Stomach (tissue), 9 donors: Measurements from ENCODE around the gene TEX2. TPM values are rescaled to one million over a fixed set of nuclear protein-coding genes. Genes with fewer than 3 reads are reported as not detected.

ENCODE experiments used
- DNase-seq, 2 donors: peaks; one replicate each; pipeline versions ENCODE4 v3.0.0 to v3.0.0-alpha.2; 2013 to 2019
- H3K27ac ChIP-seq, 5 donors: fragments of 200-600 bp in 4 of 5; sonication (generic) in 4 of 5; one replicate each; pipeline ENCODE4 v1.5.1; 2013 to 2019; ENCODE audit warnings: mild to moderate bottlenecking in 1 of 5, moderate library complexity in 1 of 5
- H3K27me3 ChIP-seq, 3 donors: fragments of 200-600 bp; sonication (generic); one replicate each; pipeline ENCODE4 v1.5.1; 2017 to 2019; ENCODE audit warnings: mixed run types in 1 of 3
- H3K36me3 ChIP-seq, 4 donors: fragments of 200-600 bp; sonication (generic); 1 replicate in 3 of 4; 2 replicates in 1 of 4; pipeline ENCODE4 v1.5.1; 2016 to 2019
- H3K4me1 ChIP-seq, 4 donors: fragments of 200-600 bp; sonication (generic); one replicate each; pipeline ENCODE4 v1.5.1; 2016 to 2019
- H3K4me3 ChIP-seq, 4 donors: fragments of 200-600 bp; sonication (generic) in 3 of 4; one replicate each; pipeline ENCODE4 v1.5.1; 2016 to 2019; ENCODE audit warnings: mild to moderate bottlenecking in 1 of 4
- H3K9me3 ChIP-seq, 4 donors: fragments of 200-600 bp; sonication (generic); one replicate each; pipeline ENCODE4 v1.5.1; 2016 to 2019
- CTCF ChIP-seq, 7 experiments: fragments of 450-650 bp in 4 of 7; fragments of 200-600 bp in 3 of 7; sonication (generic) in 3 of 7; IDR thresholded peaks; one replicate each; pipeline ENCODE4 v1.5.1; 2016 to 2019; ENCODE audit warnings: antibody characterized with exemption in 7 of 7, control low read depth in 2 of 7, mild to moderate bottlenecking in 1 of 7
- EP300 ChIP-seq: sonication (generic); formaldehyde crosslinking; IDR thresholded peaks from one replicate; pipeline ENCODE4 v1.6.1; 2017; ENCODE audit warnings: antibody characterized with exemption
- POLR2A ChIP-seq, 4 donors: fragments of 450-650 bp; IDR thresholded peaks; one replicate each; pipeline ENCODE4 v1.6.1; 2016; ENCODE audit warnings: antibody characterized with exemption in 4 of 4, control low read depth in 2 of 4, mild to moderate bottlenecking in 1 of 4, moderate library complexity in 1 of 4
- POLR2AphosphoS5 ChIP-seq, 3 donors: sonication (generic); formaldehyde crosslinking; IDR thresholded peaks; one replicate each; pipeline ENCODE4 v1.6.1; 2016; ENCODE audit warnings: antibody characterized with exemption in 3 of 3
- WGBS, 5 donors: extraction: QIAGEN DNeasy Blood & Tissue Kit in 3 of 5; methylation state at CpG; one replicate each; pipeline versions ENCODE4 v1.1.5 to v1.1.7; 2013 to 2018; 5-methylcytosine and 5-hydroxymethylcytosine counted together
- intact Hi-C: fragments of 100-400 bp; cut with DNase I; formaldehyde crosslinking; loops from one replicate; pipeline ENCODE4 v1.15.1; 2023; ENCODE audit warnings: low total_unique reads
- polyA plus RNA-seq, 3 donors: library from polyadenylated mRNA; stranded (reverse); fragments of 200-250 nt; gene quantifications; one replicate each; pipeline ENCODE4 v1.2.3, GENCODE V29; 2013
- total RNA-seq, 5 donors: library from RNA; depleted of rRNA; stranded (reverse); fragments of >200 nt; gene quantifications; one replicate each; pipeline versions ENCODE4 v1.1.0 to v1.2.3, GENCODE V29; 2014 to 2016
- donor health status: healthy with polysubstance abuse.
- donor health status: Bipolar disorder and iron deficiency.
- donor health status: healthy.

The TEX2 gene
- total and polyA plus RNA-seq, 8 donors: 5.8 to 50.6 (median 26.1) TPM

- DNase-seq: no peak
- H3K9me3 ChIP-seq: peaks cover 0 to 3% (median 0%) of the 10 kb centered on the region in 4 donors
- H3K27me3 ChIP-seq: no peaks in the 10 kb centered on the region
- intact Hi-C loops: no loop called here
- no peak overlapping the region for H3K4me3 ChIP-seq
- H3K27ac ChIP-seq: peak overlapping the region in 1 of 5 donors; percentile 43
- TF ChIP-seq CTCF (IDR thresholded peaks at IDR 0.05) (no peak), POLR2AphosphoS5 (IDR thresholded peaks at IDR 0.05) (no peak), POLR2A (IDR thresholded peaks at IDR 0.05) (no peak), EP300 (no peak)
- no peaks in the 10 kb centered on the region for H3K36me3 ChIP-seq
- H3K4me1 ChIP-seq: peaks cover under 1 to 23% (median 6%) of the 10 kb centered on the region in 4 donors
- 73 to 84% (median 82%) methylated on average over 11 of the region's 11 CpGs for WGBS, 5 donors
Measured at GRCh38 chr17:64276961-64277505, 14.0 kb upstream of the TEX2 start.

- no peak overlapping the region for H3K27ac ChIP-seq
- intact Hi-C loops: no loop called here
- no peak for TF ChIP-seq CTCF (IDR thresholded peaks at IDR 0.05)
- no peak for TF ChIP-seq EP300
- TF ChIP-seq POLR2AphosphoS5 (IDR thresholded peaks at IDR 0.05): no peak
- no peak for TF ChIP-seq POLR2A (IDR thresholded peaks at IDR 0.05)
- 74 to 90% (median 88%) methylated on average over 3 of the region's 3 CpGs for WGBS, 5 donors
- H3K9me3 ChIP-seq: peaks cover 0 to 9% (median 0%) of the 10 kb centered on the region in 4 donors
- no peak overlapping the region for H3K4me3 ChIP-seq
- no peaks in the 10 kb centered on the region for H3K36me3 ChIP-seq
- H3K27me3 ChIP-seq: no peaks in the 10 kb centered on the region
- no peak for DNase-seq
- peaks cover 0 to 17% (median 3%) of the 10 kb centered on the region in 4 donors for H3K4me1 ChIP-seq
Measured at GRCh38 chr17:64275016-64275415, 12.0 kb upstream of the TEX2 start.

GRCh38 chr17:64273006-64273405, 9.9 kb upstream of the TEX2 start:
- TF ChIP-seq CTCF (IDR thresholded peaks at IDR 0.05): no peak
- no peak for TF ChIP-seq EP300
- no peak for TF ChIP-seq POLR2A (IDR thresholded peaks at IDR 0.05)
- TF ChIP-seq POLR2AphosphoS5 (IDR thresholded peaks at IDR 0.05): no peak
- Histone ChIP-seq H3K4me1 (peaks cover 0 to 9% (median 1%) of the 10 kb centered on the region in 4 donors), H3K4me3 (no peak overlapping the region), H3K9me3 (peaks cover 0 to 9% (median 0%) of the 10 kb centered on the region in 4 donors), H3K36me3 (no peaks in the 10 kb centered on the region), H3K27me3 (no peaks in the 10 kb centered on the region), H3K27ac (no peak overlapping the region)
- intact Hi-C loops: no loop called here
- 77 to 89% (median 88%) methylated on average over 6 of the region's 6 CpGs for WGBS, 5 donors
- no peak for DNase-seq

- 61 to 72% (median 67%) methylated on average over 6 of the region's 6 CpGs for WGBS, 5 donors
- Histone ChIP-seq H3K4me3 (no peak overlapping the region), H3K27ac (no peak overlapping the region), H3K36me3 (no peaks in the 10 kb centered on the region), H3K9me3 (peaks cover 0 to 9% (median 0%) of the 10 kb centered on the region in 4 donors), H3K4me1 (no peaks in the 10 kb centered on the region), H3K27me3 (no peaks in the 10 kb centered on the region)
- TF ChIP-seq POLR2AphosphoS5 (IDR thresholded peaks at IDR 0.05) (no peak), EP300 (no peak), CTCF (IDR thresholded peaks at IDR 0.05) (no peak), POLR2A (IDR thresholded peaks at IDR 0.05) (no peak)
- DNase-seq: no peak
- intact Hi-C loops: no loop called here
Measured at GRCh38 chr17:64270885-64271284, 7.8 kb upstream of the TEX2 start.
